ENCODE data around the gene EEIG1.
A peak's percentile ranks its signal among the peaks of the same experiment; 100 is the strongest.

The EEIG1 gene

GRCh38 chr9:127958728-127959127 lies 22.1 kb downstream of the EEIG1 start:
- no peak for DNase-seq

GRCh38 chr9:127955294-127956015 lies 25.3 kb downstream of the EEIG1 start:
- DNase-seq, result peak; percentile 75 to 86

GRCh38 chr9:127954831-127955293 lies 25.9 kb downstream of the EEIG1 start:
- no peak for DNase-seq

- no peak for DNase-seq
Measured at GRCh38 chr9:127953768-127954505, 26.9 kb downstream of the EEIG1 start.

- DNase-seq, result no peak
Measured at GRCh38 chr9:127953154-127953553, 27.6 kb downstream of the EEIG1 start.

GRCh38 chr9:127950513-127951289 lies 30.1 kb downstream of the EEIG1 start:
- DNase-seq, result no peak

- no peak for DNase-seq
Measured at GRCh38 chr9:127949827-127950512, 30.8 kb downstream of the EEIG1 start.

GRCh38 chr9:127947841-127948710 lies 32.7 kb downstream of the EEIG1 start:
- DNase-seq, result no peak

GRCh38 chr9:127946728-127947127 lies 34.1 kb downstream of the EEIG1 start:
- DNase-seq, result no peak

GRCh38 chr9:127945942-127946341 lies 34.8 kb downstream of the EEIG1 start:
- no peak for DNase-seq

- DNase-seq, result no peak
Measured at GRCh38 chr9:127945338-127945737, 35.5 kb downstream of the EEIG1 start.

GRCh38 chr9:127944586-127945218 lies 36.1 kb downstream of the EEIG1 start:
- no peak for DNase-seq

- DNase-seq, result peak; percentile 12 to 65
Measured at GRCh38 chr9:127943731-127944144, 37.1 kb downstream of the EEIG1 start.

- no peak for DNase-seq
Measured at GRCh38 chr9:127943011-127943662, 37.7 kb downstream of the EEIG1 start.

GRCh38 chr9:127942216-127943010 lies 38.4 kb downstream of the EEIG1 start:
- DNase-seq, result no peak

- DNase-seq, result no peak
Measured at GRCh38 chr9:127941961-127942215, 38.9 kb downstream of the EEIG1 start.

GRCh38 chr9:127941062-127941960 lies 39.5 kb downstream of the EEIG1 start:
- no peak for DNase-seq

- DNase-seq, result no peak
Measured at GRCh38 chr9:127940593-127940992, 40.2 kb downstream of the EEIG1 start.

- DNase-seq, result no peak
Measured at GRCh38 chr9:127938298-127938690, 42.5 kb downstream of the EEIG1 start.

Measured in NCI-H187 (cell line).